Measurements from ENCODE around the gene SPATA7.

The SPATA7 gene

DNA sequence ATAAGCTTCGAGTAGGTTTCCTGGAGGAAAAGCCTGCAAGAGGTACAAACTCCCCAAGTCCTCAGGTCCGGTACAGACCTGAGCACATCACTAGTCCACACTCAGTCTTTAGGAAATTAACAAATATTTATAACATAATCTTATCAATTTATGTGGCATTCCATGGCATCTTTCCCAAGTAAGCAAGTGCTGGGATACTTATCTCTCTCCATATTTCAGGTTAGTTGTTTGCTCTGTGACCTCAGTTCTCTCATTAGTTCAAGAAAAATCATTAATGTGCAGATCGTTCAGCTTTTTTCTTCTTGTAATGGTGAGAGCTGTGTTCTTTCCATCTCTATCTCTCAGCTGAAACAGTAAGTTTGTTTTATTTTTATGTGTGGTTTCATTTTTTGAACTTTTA lies 34.7 kb downstream of the SPATA7 start:
- no peak for DNase-seq

DNA sequence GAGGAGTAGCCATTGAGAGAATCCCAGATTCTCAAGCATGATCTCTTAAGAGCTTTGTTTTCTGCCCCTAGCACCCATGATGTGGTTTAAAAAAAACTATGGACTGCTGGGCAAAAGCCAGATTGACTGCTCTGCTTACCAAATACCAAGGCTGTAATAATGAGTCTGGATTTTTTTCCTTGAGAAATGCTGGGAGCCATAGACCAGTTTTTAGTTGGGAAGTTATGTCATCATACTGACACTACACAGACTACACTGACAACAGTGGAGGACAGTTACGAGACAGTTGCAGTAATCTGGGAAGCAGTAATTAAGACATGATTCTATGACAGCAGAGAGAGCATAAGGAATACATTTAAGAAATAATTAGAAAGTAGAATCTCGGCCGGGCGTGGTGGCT lies 35.8 kb downstream of the SPATA7 start:
- DNase-seq: no peak

DNA sequence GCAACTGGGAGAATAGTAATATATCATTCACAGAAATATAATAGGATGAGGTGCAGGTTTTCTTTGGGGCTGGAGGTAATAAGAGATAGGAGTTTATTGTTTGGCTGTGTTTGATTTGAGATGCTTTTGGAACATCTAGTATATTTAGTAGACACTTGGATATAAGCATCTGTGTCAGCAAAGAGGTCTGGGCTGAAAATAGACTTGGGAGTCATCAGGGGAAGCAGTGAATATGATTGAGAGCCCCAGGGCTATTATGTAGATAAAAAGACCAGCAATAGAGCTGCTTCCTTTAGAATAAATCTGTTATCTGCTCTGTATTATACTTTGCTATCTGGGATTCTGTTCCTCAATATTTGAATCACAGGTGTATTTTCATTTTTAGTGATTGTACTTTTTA lies 36.6 kb downstream of the SPATA7 start:
- DNase-seq: no peak

DNA sequence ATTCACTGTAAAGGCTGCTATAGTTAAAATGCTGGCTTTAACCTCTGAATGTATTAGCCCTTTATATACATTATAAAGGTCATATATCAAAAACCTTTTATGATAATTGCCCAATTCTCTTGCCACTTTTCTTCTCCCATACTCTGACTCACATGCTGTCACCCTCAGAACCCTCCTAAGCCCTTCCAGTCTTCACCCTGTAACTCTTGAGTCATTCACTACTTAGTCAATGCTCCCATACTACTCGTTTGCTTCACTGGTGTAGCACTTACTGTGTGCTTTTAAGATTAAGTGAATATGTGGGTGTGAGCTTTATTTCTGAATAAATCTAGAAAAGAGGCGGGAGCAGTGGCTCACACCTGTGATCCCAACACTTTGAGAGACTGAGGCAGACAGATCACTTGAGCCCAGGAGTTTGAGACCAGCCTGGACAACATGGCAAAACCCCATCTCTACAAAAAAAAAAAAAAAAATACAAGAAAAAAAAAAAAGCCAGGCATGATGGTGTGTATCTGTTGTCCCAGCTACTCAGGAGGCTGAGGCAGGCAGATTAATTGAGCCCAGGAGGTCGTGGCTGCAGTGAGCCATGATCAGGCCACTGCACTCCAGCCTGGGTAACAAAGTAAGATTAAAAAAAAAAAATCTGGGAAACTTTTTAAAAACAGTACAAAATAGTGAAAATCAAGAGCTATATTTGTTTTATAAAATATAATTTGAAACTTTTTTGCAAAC lies 37.6 kb downstream of the SPATA7 start:
- DNase-seq: peak; percentile 9

DNA sequence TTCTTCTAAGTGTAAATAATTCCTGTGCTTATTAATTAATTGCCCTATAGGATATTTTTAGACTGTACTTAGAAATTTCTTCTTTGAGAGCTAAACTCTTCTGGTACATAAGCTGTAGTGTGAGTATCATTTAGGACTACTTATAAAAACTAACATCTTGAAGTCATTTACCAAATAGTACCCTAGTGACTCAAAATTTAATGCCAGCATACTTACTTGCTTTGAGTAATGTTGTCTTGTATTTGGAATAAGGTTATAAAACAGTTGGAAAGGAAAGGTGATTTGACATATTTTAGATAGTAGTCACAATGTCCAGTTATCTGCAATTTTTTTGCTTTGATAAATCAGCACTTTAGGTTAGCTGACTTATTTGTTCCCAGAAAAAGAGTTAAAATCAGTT lies 39.1 kb downstream of the SPATA7 start:
- no peak for DNase-seq

DNA sequence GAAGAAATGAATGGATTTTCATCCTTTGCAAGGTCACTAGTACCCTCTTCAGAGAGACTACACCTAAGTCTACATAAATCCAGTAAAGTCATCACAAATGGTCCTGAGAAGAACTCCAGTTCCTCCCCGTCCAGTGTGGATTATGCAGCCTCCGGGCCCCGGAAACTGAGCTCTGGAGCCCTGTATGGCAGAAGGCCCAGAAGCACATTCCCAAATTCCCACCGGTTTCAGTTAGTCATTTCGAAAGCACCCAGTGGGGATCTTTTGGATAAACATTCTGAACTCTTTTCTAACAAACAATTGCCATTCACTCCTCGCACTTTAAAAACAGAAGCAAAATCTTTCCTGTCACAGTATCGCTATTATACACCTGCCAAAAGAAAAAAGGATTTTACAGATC lies 40.8 kb downstream of the SPATA7 start:
- peak; percentile 10 for DNase-seq

DNA sequence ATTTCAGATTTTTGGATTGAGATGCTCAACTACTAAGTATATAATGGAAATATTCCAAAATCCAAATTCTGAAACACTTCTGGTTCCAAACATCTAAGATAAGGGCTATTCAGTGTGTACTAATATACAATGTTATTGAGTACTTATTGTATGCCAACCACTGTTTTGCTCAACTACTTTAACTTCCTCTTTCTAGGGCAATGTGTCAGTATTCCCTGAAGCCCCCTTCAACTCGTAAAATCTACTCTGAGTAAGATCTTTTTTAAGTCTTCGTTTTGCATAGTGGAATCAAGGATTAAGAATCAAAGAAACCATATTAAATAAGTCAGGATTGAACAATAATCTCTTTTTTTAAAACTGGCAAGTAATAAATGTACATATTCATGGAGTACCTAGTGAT lies 45.5 kb downstream of the SPATA7 start:
- DNase-seq: no peak

DNA sequence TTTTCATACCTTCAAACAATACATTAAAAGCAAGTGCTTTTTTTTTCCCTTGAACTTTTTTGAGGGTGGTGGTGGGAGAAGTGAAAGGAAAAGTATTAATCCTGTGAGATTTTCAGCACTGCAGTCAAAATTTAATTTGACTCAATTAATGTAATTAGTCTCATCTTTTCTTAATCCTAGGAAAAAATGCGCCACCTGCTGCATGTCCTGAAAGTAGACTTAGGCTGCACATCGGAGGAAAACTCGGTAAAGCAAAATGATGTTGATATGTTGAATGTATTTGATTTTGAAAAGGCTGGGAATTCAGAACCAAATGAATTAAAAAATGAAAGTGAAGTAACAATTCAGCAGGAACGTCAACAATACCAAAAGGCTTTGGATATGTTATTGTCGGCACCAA lies 52.2 kb downstream of the SPATA7 start:
- no peak for DNase-seq

DNA sequence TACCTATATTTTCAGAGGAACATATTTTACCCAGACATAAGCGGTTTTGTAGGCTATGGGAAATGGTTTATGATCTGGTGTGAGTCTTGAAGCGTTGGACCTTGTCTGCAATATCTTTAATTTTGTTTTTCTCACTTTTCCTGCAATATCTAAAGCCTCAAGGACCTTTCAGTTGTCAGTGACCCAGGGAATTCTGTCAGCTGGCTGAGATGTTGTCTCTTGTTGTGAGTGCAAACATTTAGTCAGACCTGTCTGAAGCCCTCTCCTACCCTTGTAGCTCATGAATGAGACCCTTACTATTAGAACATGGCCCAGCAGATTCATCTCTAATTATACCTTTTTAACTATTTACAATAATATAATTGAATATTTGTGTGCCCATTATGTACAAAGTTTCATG lies 53.6 kb downstream of the SPATA7 start:
- no peak for DNase-seq

DNA sequence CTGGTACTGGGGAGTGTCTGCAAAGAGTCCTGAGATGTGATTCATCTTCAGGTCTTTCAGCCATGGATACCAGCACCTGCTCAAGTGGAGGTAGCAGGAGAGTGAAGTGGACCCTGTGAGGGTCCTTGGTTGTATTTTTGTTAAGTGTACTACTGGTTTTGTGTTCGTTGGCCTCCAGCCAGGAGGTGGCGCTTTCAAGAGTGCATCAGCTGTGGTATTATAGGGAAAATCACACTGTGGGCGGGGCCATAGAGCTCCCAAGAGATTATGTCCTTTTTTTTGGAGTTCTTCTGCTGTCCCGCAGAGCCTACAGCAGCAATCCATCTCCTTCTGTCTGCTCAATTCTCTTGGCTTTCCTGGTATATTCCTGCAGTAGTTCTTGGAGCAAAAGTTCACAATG lies 66.8 kb downstream of the SPATA7 start:
- no peak for DNase-seq

DNA sequence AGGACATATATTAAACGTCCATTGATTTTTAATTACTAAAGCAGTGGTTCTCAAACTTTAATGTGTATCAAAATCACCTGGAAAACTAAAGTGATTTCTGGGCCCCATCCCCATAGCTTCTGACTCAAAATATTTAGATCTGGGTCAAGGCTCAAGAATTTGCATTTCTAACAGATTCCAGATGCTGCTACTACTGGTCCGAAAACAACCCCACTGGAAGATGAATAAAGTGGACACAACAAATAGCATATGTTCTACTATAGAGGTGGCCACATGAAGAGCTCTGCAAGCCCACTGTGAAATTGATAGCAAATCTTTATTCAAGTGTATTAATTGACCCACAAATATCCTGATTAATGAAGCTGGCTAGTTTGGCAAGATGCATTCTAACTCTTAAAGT lies 69.4 kb downstream of the SPATA7 start:
- DNase-seq: no peak

DNA sequence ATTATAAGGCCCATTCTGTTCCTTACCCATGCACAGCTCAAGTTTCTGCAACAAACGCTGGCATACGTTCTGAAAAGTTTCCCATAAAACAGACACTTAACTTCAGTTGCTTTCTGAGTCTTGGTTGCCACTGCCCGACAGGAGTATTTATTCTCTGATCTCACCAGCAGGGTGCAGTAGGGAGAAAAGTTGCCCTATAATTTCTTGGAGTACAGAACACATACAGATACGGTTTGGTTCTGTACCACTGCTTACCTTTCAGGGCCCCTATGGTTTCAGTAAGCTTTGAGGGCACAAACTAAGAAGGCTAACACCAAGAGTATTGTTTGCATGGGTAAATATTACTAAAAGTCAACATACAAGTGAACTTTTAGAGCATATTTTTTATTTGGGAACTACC lies 77.9 kb downstream of the SPATA7 start:
- DNase-seq: no peak

DNA sequence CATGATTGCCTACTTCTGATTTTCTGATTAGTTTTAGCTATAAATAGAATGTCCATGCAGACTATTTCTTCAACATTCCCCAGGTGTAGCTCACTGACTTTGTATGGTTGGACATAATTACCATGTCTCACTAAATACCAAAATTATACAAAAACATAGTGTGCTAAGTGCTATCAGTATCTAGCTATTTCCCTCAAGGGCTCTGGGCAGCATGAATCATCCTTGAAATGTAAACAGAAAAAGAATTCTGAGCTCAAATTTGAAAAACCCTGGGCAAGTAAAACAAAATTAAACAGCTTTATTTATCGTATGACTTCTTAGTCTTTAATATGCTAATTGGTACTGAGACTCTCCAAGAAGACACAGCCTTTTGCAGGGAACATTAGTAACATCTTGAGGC lies 82.9 kb downstream of the SPATA7 start:
- no peak for DNase-seq

DNA sequence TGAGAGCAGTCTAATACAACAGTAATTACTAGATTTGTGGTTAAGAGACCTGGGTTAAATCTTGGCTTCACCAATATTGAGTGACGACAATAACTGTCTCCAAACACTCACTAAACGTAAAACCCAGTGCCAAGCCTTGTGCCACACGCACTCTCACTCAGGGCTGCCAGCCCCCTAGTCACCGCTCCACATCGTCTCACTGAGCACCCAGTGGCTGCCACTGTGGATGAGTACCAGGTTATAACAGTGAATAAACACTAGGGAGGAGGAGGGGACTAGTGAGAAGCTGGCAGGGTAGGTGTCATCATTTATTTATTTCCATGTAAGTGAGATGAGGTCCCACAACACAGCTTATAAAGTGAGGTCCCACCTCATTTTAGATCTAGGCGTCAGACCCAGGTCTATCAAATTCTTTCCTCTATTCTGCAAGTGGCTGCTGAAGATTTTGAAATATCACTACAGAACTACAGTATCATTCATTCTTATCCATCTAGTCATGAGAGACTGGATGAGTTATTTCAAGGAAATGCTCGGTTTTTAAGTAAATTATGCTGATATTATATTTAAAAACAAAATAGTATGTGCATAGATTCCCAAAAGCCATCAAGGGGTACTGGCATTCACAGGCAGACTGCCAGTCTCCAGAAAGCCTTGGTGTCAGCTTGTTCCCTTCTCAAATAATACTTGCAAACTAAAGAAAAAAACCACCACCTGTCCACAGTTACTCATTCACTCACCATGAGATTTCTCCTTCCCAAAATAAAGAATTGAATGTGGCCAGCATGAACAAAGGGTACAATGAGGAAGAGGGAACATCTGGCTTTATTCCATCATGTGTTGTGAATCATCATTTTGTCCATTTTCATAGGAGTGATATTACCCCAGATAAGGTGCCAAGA lies 85.3 kb downstream of the SPATA7 start:
- no peak for DNase-seq

DNA sequence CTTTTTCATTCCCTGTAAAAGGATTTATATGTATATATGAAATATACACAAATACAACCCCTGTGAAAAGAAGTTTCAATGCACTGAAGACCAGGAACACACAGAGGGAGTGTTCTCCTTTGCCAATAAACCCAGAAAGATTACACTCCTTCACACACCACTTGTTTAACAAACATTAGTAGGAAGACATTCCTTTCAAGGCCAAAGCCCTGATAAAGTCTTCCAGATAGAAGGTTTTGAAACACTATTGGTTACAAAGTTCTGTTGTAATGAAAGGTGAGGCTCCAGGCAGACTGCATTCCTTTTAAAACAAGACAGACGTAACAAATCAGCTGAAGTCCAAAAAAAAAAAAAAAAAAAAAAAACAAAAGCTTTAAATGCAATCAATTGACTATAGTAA lies 88.3 kb downstream of the SPATA7 start:
- DNase-seq: no peak

DNA sequence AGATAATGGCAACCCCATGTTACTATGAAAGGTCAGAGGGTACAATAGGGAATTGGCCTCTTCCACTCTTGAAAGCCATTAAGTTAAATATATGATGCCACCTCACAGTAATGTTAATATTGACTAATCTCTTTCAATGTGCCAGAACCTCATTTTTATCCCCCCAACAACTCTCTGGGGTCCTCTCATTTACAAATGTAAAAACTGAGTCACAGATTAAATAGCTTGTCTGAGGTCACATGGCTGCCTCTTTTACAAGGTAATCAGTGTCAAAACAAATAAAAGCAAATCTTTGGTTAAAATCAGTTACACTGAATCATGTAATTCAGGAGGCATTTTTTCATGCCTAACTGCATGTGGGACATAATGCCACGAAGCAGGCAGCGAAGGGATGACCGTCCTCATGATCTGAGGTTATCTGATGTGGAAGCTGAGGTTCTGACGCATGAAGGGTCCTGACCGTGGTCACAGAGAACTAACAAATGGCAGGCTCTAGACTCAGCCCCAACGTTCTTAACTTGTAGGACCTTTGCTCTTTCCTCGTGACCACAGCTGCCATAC lies 90.8 kb downstream of the SPATA7 start:
- DNase-seq: no peak

DNA sequence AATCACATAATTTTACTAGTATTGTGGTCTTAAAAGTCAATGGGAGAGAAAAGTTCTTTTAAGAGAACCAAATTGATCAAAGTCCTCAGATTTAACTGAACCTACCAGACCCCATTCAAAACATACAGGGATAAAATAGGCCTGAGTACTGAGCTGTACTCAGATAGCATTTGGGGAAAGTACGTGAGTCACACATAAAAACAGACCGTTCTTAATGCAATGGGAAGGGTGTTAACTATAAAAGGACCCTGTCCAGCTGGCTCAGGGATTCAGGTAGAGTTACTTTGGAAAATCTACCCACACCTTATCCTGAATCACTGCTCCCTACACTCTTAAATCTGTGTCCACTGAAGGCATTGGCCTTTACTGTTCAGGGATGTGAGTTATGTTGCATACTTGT lies 91.4 kb downstream of the SPATA7 start:
- no peak for DNase-seq

DNA sequence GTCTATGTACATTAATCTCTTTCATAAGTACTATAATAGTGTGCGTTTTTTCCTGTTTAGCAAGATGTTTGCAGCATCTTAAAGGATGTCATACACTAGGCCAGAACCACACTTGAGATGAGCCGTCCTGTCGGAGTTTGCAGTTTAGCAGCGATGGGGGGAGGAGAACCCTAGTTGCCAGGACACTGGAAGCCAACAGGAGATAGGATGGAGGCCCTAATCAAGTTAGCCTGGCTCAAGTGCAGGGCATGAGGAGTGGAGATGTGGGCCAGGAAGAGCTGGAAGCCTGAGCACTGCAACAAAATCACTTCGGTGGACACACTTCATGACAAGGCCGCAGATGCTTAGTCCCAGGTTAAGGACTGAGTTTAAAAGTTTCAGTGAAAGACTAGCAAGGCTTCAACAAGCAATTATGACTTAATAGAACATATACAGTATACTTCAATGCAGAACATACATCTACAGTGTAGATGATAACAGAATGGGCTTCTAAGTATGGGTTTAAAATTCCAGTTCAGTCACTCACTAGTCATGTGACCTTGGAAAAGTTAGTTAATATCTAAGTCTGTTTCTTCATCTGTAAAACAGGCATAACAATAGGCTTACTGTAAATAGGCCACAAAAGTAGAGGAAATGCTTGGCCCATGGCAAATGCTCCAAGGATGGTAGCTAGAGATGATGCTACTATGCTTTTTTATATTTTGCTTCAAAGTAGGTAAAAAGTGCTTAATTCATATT lies 92.2 kb downstream of the SPATA7 start:
- DNase-seq: no peak

DNA sequence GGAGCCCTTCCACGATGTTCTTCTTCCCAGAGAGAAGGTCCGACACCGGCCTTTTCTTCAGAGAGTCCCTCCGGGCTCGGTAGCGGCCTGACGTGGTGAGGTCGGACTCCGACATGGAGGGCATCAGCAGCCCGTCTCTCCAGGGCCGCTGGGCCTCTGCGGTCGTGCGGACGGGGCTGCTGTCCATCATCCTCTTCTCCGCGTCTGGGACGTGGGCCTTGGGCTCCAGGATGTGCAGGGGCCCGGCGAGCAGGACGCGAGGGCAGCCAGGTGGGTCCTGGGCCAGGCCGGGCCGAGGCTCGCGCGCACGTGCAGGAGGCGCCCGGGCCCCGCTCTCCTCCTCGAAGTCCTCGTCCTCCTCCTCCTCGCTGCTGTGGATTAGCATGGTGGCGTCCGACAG lies 93.5 kb downstream of the SPATA7 start:
- no peak for DNase-seq

DNA sequence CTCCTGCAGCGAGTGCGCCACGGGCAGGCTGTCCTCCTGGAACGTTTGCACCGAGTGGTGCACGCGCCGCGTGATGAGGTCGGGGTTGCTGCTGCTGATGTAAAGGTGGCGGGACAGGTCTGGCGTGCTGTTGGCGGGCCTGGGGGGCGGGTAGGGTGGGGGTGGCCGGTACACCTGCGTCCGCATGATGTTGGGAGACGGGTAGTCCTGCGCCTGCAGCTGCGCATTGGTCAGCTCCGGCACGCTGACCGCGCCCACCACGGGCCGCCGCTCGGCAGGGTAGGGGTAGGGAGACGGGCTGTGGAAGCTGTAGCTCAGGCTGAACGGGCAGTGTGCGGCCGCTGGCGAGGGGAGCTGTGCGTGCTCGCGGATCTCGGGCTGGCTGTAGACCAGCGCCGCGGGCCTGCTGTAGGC lies 94.1 kb downstream of the SPATA7 start:
- no peak for DNase-seq

DNA sequence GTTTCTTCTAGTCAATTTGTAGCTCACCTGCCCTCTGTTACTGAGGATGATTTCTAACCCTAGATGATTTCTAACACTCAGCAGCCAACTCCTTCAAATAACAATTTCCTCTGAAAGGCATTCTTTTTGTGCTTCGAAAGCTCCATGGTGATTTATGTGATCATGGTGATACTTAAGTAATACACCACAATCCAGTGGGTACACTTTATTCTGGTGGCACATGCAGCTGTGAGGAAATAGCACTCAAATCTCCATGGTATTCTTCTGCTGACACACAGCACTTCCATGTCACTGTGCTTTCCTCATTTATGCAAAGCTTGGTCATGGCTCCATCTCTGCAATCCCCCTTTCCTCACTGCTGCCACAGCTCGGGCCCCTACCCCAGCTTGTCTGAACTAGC lies 95.6 kb downstream of the SPATA7 start:
- no peak for DNase-seq

DNA sequence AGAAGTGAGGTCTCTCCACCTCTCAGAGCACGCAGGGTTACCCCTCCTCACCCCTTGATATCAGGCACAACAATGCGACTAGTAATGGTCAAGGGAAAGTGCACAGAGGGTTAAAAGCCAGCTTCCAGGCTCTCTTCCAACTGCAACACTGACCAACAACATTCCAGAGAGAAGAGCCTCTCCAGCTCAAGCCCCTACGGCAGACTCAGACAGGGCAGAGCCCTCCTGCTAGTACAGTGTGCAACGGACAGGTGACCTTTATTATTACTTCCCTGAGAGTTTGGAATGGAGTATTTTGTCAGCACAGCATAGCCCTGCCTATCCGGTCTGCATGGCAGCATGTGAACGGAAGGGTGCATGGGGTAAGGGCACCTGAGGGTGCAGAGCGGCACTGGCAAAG lies 96.3 kb downstream of the SPATA7 start:
- no peak for DNase-seq

DNA sequence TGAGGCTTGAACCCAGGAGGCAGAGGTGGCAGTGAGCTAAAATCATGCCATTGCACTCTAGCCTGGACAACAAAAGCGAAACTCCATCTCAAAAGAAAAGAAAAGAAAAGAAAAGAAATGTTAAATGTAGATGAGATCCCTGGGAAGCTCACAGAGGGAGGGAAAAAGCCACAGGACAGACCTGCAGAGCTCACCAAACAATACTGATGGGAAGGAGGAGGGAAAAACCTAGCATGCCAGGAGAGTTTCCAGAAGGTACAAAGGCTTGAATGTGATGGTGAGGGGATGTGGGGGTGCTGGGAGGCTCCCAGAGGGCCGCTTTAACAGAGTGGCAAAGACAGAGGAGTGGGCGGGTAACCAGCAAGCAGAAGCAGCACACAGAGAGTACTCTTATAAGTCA lies 97.1 kb downstream of the SPATA7 start:
- DNase-seq: no peak
